Loucy (cell line): Measurements from ENCODE around the gene CKM.

Experiments used
- H2AFZ ChIP-seq: fragments of 200-600 bp; sonication (generic); 2 replicates; pipeline ENCODE4 v1.6.0; 2016; ENCODE audit warnings: antibody characterized with exemption, mild to moderate bottlenecking, low read length, moderate library complexity
- H3F3A ChIP-seq: fragments of 200-600 bp; 2 replicates; pipeline ENCODE4 v1.6.0; 2016; ENCODE audit warnings: antibody characterized with exemption, low read depth, mild to moderate bottlenecking
- H3K27me3 ChIP-seq: fragments of 200-600 bp; sonication (generic); 2 replicates; pipeline ENCODE4 v1.6.1; 2014; ENCODE audit warnings: low read length, mild to moderate bottlenecking; ENCODE audit not compliant: insufficient read depth, poor library complexity, severe bottlenecking
- H3K36me3 ChIP-seq: fragments of 200-600 bp; sonication (generic); 2 replicates; pipeline ENCODE4 v1.6.1; 2016; ENCODE audit warnings: low read length; ENCODE audit not compliant: insufficient read depth
- H3K4me1 ChIP-seq: fragments of 200-600 bp; sonication (generic); 2 replicates; pipeline ENCODE4 v1.5.1; 2014; ENCODE audit warnings: low read length, mild to moderate bottlenecking; ENCODE audit not compliant: insufficient read depth, poor library complexity, severe bottlenecking
- H3K4me2 ChIP-seq: fragments of 200-600 bp; sonication (generic); 2 replicates; pipeline ENCODE4 v1.6.0; 2014; ENCODE audit warnings: antibody characterized with exemption, low read length, low read depth, mild to moderate bottlenecking; ENCODE audit not compliant: poor library complexity, severe bottlenecking
- H3K4me3 ChIP-seq: fragments of 200-600 bp; sonication (generic); 2 replicates; pipeline ENCODE4 v1.5.1; 2014; ENCODE audit warnings: low read length, mild to moderate bottlenecking, mixed read lengths; ENCODE audit not compliant: poor library complexity, severe bottlenecking
- H3K79me2 ChIP-seq: fragments of 200-600 bp; sonication (generic); 2 replicates; pipeline ENCODE4 v1.6.1; 2014; ENCODE audit warnings: low read length; ENCODE audit not compliant: insufficient read depth
- H3K9ac ChIP-seq: fragments of 200-600 bp; sonication (generic); 2 replicates; pipeline ENCODE4 v1.6.0; 2014; ENCODE audit warnings: mild to moderate bottlenecking, low read depth, low read length, moderate library complexity; ENCODE audit not compliant: poor library complexity, severe bottlenecking
- H3K9me2 ChIP-seq: fragments of 200-600 bp; sonication (generic); replicated peaks from 2 replicates; pipeline ENCODE4 v1.6.1; 2016; ENCODE audit warnings: low read depth, low read length, mixed read lengths
- H3K9me3 ChIP-seq: fragments of 200-600 bp; sonication (generic); 2 replicates; pipeline ENCODE4 v1.6.1; 2014; ENCODE audit warnings: mild to moderate bottlenecking, antibody characterized with exemption, low read length, low read depth; ENCODE audit not compliant: insufficient read depth
- H4K20me1 ChIP-seq: fragments of 200-600 bp; sonication (generic); 2 replicates; pipeline ENCODE4 v1.6.0; 2014; ENCODE audit warnings: antibody characterized with exemption, low read length, mild to moderate bottlenecking; ENCODE audit not compliant: insufficient read depth, poor library complexity, severe bottlenecking
- CTCF ChIP-seq: fragments of 200-600 bp; sonication (generic); conservative IDR thresholded peaks from 2 replicates; pipeline ENCODE4 v1.5.1; 2014; ENCODE audit warnings: mild to moderate bottlenecking, antibody characterized with exemption, low read length
- EZH2phosphoT487 ChIP-seq: fragments of 200-600 bp; IDR thresholded peaks from 2 replicates; pipeline ENCODE4 v1.6.1; 2018; ENCODE audit warnings: antibody characterized with exemption, mild to moderate bottlenecking, moderate library complexity, borderline replicate concordance

Gene CKM

GRCh38 chr19:45357445-45357783, 34.7 kb upstream of the CKM start:
- H3K9me3 ChIP-seq = no peaks in the 10 kb centered on the region
- TF ChIP-seq CTCF (no peak), EZH2phosphoT487 (no peak)

GRCh38 chr19:45356760-45357444, 34.2 kb upstream of the CKM start:
- Histone ChIP-seq H3K4me2 (no peak overlapping the region), H3K9ac (no peak overlapping the region), H2AFZ (no peak overlapping the region), H3K4me1 (no peaks in the 10 kb centered on the region), H4K20me1 (no peaks in the 10 kb centered on the region), H3K27me3 (no peaks in the 10 kb centered on the region), H3K36me3 (peaks cover 11% of the 10 kb centered on the region; the same call in 1 of the 2 replicates), H3K9me2 (no peaks in the 10 kb centered on the region), H3K9me3 (no peaks in the 10 kb centered on the region), H3K4me3 (no peak overlapping the region), H3F3A (no peaks in the 10 kb centered on the region), H3K79me2 (no peaks in the 10 kb centered on the region)
- no peak for TF ChIP-seq EZH2phosphoT487
- no peak for TF ChIP-seq CTCF

More at GRCh38 chr19:45357445-45357783, 34.7 kb upstream of the CKM start:
- Histone ChIP-seq H3K4me3 (no peak overlapping the region), H3K9ac (no peak overlapping the region), H3K4me1 (no peaks in the 10 kb centered on the region), H3K9me2 (no peaks in the 10 kb centered on the region), H3K27me3 (no peaks in the 10 kb centered on the region), H4K20me1 (no peaks in the 10 kb centered on the region), H3K79me2 (no peaks in the 10 kb centered on the region), H3K4me2 (no peak overlapping the region), H2AFZ (no peak overlapping the region), H3F3A (no peaks in the 10 kb centered on the region), H3K36me3 (peaks cover 11% of the 10 kb centered on the region; the same call in 1 of the 2 replicates)

- no peak for TF ChIP-seq EZH2phosphoT487
- TF ChIP-seq CTCF = no peak
- H3K9ac ChIP-seq = no peak overlapping the region
- no peak overlapping the region for H2AFZ ChIP-seq
- H3K27me3 ChIP-seq = no peaks in the 10 kb centered on the region
- no peak overlapping the region for H3K4me2 ChIP-seq
- peaks cover 6% of the 10 kb centered on the region; the same call in 1 of the 2 replicates for H3K36me3 ChIP-seq
- no peaks in the 10 kb centered on the region for H3K9me2 ChIP-seq
- no peak overlapping the region for H3K4me3 ChIP-seq
- no peaks in the 10 kb centered on the region for H3K79me2 ChIP-seq
- no peaks in the 10 kb centered on the region for H3K9me3 ChIP-seq
- no peaks in the 10 kb centered on the region for H3F3A ChIP-seq
- no peaks in the 10 kb centered on the region for H3K4me1 ChIP-seq
- no peaks in the 10 kb centered on the region for H4K20me1 ChIP-seq
Measured at GRCh38 chr19:45355910-45356309, 33.2 kb upstream of the CKM start.
